GM21526 (cell line): ENCODE data around the gene SH3GLB1.

ENCODE experiments used
- ATAC-seq: cut with Tn5 transposase; IDR thresholded peaks from one replicate; pipeline ENCODE4 v1.9.1; 2021; ENCODE audit warnings: moderate library complexity; ENCODE audit not compliant: unreplicated experiment, low FRiP score

SH3GLB1 gene

DNA sequence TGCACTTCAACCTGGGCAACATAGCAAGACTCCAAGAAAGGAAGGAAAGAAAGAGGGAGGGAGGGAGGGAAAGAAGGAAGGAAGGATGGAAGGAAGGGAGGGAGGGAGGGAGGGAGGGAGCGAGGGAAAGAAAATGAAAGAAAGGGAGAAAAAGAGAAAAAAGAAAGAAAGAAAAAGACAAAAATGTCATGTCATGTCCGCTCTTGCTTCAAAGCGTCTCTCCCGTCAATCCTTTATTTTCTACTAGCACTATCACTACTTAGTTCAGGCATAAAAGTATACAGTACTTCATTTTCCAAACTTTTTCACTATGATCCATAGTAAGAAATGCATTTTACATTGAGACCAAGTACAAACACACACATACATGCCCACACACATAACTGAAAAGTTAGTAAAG, 64.7 kb downstream of the SH3GLB1 start:
- ATAC-seq, result no peak

DNA sequence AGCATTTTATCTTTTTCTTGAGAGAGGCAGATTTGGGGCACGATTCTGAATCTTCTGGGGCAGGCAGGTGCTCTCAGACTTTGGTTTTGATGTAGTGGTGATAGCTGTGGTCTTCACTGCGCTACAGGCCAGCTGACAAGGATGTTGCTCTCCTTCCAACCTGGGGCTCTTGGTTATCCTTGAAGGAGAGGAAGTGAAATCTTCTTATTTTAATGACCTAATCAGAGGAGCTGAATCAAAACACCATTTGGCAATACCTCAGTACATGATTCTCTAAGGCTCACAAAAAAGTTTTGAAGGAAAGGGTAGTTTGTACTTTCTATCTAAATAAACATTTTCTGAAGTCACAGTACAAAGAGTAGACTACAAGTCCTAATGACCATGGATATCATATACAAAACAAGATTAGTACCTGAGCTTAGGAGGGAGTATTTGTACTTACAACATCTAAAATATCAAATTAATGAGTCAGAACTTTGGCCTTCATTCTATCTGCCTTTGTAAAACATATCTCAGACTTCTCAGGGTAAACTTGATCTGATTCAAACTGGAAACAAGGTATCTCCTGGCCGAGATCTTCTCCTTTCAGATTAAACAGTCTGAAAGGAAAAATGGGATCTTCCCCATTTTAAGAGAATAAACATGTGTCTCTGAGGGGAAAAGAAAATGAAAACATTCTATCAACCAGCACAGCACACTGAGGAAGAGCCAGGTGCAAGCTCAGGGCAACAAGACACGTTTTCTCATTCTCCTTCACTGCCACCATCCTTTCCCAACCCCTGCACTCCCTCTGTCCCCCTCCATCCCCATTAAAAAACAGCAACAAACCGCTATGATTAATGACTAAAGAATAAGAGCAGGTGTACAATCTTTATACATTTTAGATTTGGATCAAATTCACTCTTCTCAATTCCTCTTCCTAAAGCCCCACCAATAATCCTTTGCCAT, 69.2 kb downstream of the SH3GLB1 start:
- ATAC-seq, result peak; percentile 8

- ATAC-seq, result peak; percentile 92
These were observed 70.2 kb downstream of the SH3GLB1 start for GRCh38 chr1:86774305-86775295.

DNA sequence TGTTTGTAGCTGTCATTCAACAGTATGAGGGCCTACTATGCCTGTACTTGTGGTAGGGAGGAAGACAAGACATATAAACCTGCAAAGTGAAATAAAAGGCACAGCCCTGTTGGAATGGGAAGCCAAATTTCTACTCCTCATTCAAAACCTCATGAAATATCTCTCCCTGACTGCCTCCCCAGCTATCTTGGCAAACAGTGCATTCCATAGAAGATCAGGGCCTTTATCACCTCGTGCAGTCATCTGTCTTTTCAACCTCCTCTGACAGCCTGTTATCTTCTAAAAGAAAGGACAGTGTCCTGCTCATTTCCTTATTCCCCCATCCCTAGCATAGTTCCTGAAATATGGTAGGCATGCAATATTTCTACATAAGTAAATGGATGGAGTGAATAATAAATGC, 71.0 kb downstream of the SH3GLB1 start:
- no peak for ATAC-seq

DNA sequence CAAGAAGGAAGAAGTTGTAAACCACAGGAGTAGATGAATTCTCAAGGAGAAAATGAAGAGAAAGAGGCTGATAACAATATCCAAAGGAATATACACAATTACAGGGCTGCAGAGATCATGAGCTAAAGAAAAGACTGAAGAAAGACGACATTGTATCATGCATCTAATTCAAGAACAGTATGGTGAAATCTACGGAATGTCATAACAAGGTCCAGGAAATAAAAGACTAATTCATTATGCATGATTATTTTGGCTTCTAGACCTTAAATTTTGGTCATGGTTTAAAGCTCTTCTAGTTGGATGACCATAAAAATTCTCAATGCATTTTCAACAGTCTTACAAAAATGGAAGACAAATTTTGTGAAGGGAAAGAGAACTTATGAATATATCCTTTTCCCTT, 71.7 kb downstream of the SH3GLB1 start:
- no peak for ATAC-seq

- ATAC-seq, result no peak
These were observed 74.3 kb downstream of the SH3GLB1 start for GRCh38 chr1:86778569-86779239.

GRCh38 chr1:86779308-86780191, 75.2 kb downstream of the SH3GLB1 start:
- no peak for ATAC-seq

- ATAC-seq, result no peak
These were observed 78.1 kb downstream of the SH3GLB1 start for GRCh38 chr1:86782482-86782881.

DNA sequence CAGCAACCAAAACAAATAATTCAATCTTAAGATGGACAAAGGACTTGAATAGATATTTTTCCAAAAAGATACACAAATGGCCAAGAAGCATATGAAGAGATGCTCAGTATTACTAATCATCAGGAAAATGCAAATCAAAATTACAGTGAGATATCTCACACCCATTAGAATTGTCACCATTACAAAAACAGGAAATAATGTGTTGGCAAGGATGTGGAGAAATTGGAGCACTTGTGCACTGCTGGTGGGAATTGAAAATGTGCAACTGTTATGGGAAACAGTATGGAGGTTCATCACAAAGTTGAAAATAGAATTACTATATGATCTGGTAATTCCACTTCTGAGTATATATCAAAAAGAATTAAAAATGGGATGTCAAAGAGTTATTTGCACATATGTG, 83.2 kb downstream of the SH3GLB1 start:
- no peak for ATAC-seq

DNA sequence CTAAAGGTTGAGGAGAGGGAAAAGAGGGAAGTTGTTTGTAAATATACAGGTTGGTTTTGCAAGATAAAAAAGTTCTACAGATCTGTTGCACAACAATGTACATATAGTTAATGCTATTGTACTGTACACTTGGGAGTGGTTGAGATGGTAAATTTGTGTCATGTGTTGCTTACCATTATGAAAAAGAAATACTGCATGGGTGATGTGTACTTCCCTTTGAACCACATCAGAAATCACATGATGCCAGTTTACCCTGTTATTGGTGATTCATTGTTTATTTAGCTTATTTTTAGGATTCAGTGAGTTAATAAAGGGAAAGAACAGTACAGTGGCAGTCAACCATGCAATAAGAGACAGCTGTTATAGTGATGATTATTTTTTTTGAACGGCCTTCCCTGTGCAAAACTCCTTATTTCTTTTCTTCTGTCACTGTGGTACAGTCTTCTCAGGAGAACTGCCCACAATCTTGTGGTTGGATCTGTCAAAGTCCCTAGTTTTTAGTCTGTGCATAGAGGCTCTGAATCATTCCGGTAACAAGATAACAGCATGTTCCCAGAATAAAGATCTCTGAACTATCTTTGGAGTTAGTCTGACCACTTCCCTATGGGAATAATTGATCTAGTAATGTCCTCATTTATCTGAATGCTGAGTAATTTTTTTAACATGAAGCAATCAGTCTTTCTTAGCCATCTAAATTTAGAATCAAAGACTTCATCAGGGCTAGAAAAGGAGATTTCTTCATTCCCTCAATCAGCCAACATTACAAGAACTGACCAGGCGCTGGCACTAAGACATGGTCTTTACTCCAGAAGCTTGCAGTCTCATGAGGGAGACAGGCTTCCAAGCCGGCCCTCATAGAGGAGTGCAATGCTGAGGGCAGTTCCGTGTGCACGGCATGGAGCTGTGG, 84.2 kb downstream of the SH3GLB1 start:
- ATAC-seq, result no peak

- no peak for ATAC-seq
These were observed 90.9 kb downstream of the SH3GLB1 start for GRCh38 chr1:86795316-86795715.
